GM12873 (cell line): ENCODE data around the gene LARGE1.

Experiments used
- TF ChIP-seq, protein P1 (sequence below): IDR thresholded peaks from 2 replicates; pipeline ENCODE4 v1.5.1; 2012; ENCODE audit warnings: low read depth, mild to moderate bottlenecking, moderate library complexity, low read length, control low read depth; ENCODE audit not compliant: insufficient read depth; ENCODE audit errors: missing control alignments

The LARGE1 gene

DNA sequence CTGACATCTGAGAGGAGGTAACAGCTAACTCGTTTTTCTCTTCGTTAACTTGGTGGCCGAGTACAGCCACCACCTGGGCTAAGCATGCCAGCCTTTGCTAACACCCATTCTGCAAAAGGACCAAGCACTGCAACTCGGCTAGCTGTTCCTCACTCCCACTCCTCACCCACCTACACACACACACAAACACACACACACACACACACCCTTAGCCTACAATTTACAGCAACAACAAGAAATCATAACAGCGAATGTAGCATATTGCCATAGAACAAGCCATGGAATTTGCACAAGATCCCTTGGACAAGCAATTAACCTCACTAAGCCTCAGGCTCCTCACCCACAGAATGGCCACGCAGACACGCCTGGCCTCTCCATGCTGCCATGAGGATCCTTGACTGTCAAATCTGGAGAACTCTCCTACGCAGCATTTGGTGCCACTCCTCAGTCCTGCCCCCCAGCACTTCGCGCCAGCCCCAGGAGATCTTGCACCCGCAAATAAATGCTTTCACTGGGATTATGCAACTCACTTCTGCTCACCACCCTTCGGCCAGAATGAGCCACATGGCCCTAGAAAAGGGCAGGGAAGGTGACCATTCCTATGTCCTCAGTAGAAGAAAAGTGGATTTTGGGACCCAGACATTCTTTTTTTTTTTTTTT, 58.9 kb downstream of the LARGE1 start:
- TF ChIP-seq, protein P1, sequence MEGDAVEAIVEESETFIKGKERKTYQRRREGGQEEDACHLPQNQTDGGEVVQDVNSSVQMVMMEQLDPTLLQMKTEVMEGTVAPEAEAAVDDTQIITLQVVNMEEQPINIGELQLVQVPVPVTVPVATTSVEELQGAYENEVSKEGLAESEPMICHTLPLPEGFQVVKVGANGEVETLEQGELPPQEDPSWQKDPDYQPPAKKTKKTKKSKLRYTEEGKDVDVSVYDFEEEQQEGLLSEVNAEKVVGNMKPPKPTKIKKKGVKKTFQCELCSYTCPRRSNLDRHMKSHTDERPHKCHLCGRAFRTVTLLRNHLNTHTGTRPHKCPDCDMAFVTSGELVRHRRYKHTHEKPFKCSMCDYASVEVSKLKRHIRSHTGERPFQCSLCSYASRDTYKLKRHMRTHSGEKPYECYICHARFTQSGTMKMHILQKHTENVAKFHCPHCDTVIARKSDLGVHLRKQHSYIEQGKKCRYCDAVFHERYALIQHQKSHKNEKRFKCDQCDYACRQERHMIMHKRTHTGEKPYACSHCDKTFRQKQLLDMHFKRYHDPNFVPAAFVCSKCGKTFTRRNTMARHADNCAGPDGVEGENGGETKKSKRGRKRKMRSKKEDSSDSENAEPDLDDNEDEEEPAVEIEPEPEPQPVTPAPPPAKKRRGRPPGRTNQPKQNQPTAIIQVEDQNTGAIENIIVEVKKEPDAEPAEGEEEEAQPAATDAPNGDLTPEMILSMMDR = no peak

DNA sequence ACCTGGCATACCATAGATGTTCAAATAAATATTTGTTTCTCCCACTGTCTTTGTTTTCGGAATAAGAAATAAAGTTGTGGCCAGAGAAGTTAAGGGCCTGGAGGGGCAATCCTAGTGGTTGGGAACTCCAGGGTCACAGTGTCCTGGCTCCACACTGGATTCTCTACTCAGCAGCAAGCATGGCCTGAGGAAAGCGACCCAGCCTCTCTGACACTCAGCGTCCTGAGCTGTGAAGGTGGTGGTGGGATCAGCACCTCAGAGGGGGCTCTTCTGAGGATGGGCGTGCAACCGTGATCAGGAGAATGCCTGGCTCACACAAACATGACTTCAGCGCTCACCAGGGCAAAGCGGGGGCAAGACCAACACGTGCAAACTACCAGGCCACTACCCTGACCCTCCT, 59.9 kb downstream of the LARGE1 start:
- TF ChIP-seq, protein P1 = no peak

DNA sequence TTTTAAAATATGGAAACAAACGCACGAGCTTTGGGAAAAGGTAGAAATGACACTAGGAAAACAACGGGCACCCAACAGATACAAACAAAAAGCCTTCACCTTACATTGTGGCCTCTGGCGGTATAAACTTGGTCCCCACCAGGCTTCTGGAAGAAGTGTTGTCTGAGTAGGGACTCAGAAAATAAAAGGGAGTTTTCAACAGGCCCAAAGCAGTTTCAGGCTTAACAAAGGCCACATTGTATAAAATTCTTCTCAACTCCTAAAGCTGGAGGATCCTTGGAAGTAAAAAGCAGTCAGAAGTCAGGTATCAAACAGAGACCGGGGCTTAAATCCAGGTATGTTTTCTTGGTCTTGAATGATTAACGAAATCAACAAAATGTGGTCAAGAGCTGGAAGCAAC, 61.0 kb downstream of the LARGE1 start:
- TF ChIP-seq, protein P1 = no peak

DNA sequence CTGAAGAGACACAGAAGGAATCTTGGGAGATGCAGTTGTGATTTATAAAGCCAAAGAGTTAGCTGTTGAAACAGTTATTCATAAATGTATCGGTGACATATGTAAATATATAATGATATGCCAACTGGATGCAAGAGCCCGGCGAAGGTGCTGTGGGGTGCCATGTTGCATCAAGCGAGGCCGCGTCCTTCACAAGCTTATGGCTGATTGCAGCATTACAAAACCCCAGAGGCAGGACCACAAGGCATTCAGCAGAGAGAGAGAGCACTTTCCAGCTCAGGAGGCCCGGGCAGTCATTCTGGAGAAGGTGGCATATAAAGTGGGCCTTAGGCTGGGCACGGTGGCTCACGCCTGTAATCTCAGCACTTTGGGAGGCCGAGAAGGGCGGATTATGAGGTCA, 65.6 kb downstream of the LARGE1 start:
- TF ChIP-seq, protein P1 = no peak

DNA sequence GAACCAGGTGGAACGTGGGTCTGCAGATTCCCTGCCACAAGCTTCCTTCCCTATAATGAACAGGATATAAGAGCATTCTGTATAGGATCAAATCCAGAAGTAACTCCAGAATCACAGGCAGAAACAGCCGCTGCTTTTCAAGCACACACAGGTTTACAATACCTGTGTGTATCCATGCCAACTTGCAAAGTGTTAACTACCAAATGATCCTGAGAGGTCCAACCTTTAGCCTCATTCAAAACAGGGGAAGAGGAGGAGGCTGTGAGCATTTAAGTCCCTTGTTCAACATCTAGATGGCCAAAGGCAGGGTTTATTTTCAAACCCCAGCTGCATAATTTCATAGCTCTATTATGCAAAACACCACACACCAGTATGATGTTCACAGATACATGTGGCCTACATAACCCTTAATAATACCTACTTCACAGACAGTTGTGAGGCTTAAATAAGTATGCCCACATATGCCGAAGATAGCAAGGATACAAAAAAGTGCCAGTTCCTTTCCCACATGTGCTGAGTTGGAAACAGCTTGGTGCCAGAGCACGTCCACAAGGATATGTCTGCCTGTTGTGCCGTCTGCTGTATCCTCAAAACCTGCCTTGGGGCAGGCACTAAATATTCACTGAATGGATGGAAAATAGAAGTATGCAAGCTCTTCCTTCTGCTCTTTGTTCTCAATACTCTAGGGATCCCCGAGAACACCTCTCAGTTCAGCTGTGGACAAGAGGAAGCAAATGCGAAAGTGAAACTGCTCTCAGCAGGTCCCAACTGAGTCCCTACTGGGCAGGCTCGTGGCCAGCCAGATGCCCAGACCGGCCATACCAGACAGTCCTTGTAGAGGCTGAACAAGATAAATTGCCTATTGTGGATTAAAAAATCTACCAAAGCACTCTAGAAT, 66.8 kb downstream of the LARGE1 start:
- TF ChIP-seq, protein P1 = no peak

DNA sequence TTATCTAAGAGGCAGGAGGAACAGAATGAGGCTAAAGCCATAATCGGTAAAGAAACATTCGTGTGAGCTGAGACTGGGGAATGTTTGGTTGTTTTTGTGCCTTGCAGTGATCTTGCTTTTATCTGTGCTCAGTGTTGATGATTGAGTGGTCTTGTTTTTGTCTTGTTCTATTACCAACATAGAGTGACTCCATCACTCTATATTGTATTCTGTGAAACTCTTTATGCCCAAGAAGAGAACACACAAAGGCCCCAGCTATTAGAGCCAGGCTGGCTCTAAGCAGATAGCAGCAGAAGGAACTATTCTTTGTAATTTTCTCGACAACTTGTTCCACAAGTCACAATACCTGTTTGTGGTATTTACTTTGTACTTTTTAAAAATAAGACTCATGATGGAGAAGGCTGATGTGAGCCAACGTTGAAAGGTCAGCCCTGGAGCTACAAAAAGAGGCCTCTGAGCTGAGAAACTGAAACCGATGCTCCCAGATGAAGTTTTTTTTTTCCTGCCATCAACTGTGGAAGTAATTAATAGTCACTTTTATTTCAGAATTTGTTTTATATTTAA, 68.4 kb downstream of the LARGE1 start:
- TF ChIP-seq, protein P1 = no peak

DNA sequence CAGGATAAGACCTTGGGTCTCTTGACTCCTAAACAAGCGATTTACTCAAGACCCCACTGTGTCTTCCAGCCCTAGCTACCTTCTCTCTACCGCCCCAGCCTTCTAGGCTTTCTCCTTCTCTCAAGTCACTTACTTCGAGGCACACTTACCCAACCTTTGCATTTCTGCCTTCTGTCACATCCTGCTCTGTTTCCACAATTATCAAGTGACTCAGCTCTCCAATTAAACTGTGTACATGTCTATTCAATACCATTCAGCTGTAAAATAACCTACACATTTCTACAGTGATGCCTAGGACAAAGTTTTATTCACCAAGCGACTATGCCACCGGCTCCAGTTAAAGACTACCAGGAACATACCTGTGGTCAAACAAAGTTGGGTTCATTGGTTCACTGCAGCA, 69.0 kb downstream of the LARGE1 start:
- TF ChIP-seq, protein P1 = no peak
